HCT116 (cell line): ENCODE measurements around the gene RAB29. TPM values are rescaled to one million over a fixed set of nuclear protein-coding genes. Genes with fewer than 3 reads are reported as not detected.

ENCODE experiments used
- ATAC-seq: fragments of 200-7000 bp; cut with Tn5 transposase; 2 replicates; pipeline ENCODE4 v1.9.1; 2020; ENCODE audit warnings: mild to moderate bottlenecking, moderate library complexity
- BruUV-seq: library from RNA; stranded (reverse); fragments of 400-500 nt; replicated peaks from 2 replicates; lab custom pipeline; 2021; lab: Mats Ljungman, UMichigan
- CTCF ChIA-PET: fragments of 300-600 bp; sonication (Branson Sonifier 250); formaldehyde crosslinking; loops from one replicate; lab custom pipeline; 2021; ENCODE audit warnings: antibody characterized with exemption; lab: Charles Lee
- POLR2A ChIA-PET: fragments of 300-600, 350-600 bp; sonication (Branson Sonifier 250); formaldehyde crosslinking; loops from one replicate; lab custom pipeline; 2021; ENCODE audit warnings: antibody characterized with exemption; lab: Charles Lee
- RAD21 ChIA-PET, 2 experiments: fragments of 300-600 bp; sonication (Branson Sonifier 250); formaldehyde crosslinking; loops; one replicate each; lab custom pipeline; 2023; ENCODE audit warnings: low total read pairs in 2 of 2; ENCODE audit not compliant: uncharacterized antibody in 2 of 2, unreplicated experiment in 2 of 2, low non-redundant PET in 1 of 2; lab: Charles Lee
- DNase-seq: peaks from one replicate; pipeline ENCODE4 v3.0.0-alpha.2; 2010; ENCODE audit warnings: low read depth, low spot score
- H2AFZ ChIP-seq: fragments of 200-600 bp; shearing (Covaris generic), sonication (generic); 2 replicates; pipeline ENCODE4 v1.6.1; 2017; ENCODE audit warnings: low read depth, mixed run types, mixed read lengths, antibody characterized with exemption, low read length; ENCODE audit not compliant: poor library complexity, severe bottlenecking
- H3K27ac ChIP-seq: 2 replicates; pipeline ENCODE4 v1.5.1; 2012; ENCODE audit warnings: low read depth, low read length
- H3K27me3 ChIP-seq: fragments of 200-600 bp; sonication (generic); 2 replicates; pipeline ENCODE4 v1.6.1; 2016; ENCODE audit warnings: mixed run types, low read length, mixed read lengths; ENCODE audit not compliant: insufficient read depth
- H3K36me3 ChIP-seq, 2 experiments: fragments of 200-500 bp in 1 of 2; fragments of 200-600 bp in 1 of 2; sonication (Bioruptor generic) in 1 of 2; sonication (generic) in 1 of 2; 2 replicates each; pipeline versions ENCODE4 v1.5.1 to v1.6.1; 2014 to 2016; ENCODE audit warnings: low read length in 2 of 2, inconsistent platforms in 1 of 2, mixed read lengths in 1 of 2, mixed run types in 1 of 2; ENCODE audit not compliant: insufficient read depth in 2 of 2, control insufficient read depth in 1 of 2
- H3K4me1 ChIP-seq, 2 experiments: fragments of 200-600 bp in 1 of 2; sonication (generic) in 1 of 2; 2 replicates each; pipeline versions ENCODE4 v1.5.1 to v1.6.1; 2012 to 2017; ENCODE audit warnings: low read length in 2 of 2, inconsistent platforms in 1 of 2, mild to moderate bottlenecking in 1 of 2, mixed read lengths in 1 of 2, mixed run types in 1 of 2, moderate library complexity in 1 of 2; ENCODE audit not compliant: insufficient read depth in 2 of 2, control insufficient read depth in 1 of 2
- H3K4me2 ChIP-seq: fragments of 200-600 bp; sonication (generic); 2 replicates; pipeline ENCODE4 v1.6.1; 2017; ENCODE audit warnings: mixed run types, low read length, mixed read lengths
- H3K4me3 ChIP-seq, 2 experiments: fragments of 200-600 bp in 1 of 2; sonication (generic) in 1 of 2; replicated peaks in 1 of 2; 2 replicates each; pipeline ENCODE4 v1.5.1; 2011 to 2016; ENCODE audit warnings: low read length in 2 of 2, control low read depth in 1 of 2, low read depth in 1 of 2, mild to moderate bottlenecking in 1 of 2, mixed read lengths in 1 of 2, mixed run types in 1 of 2
- H3K79me2 ChIP-seq: fragments of 200-600 bp; sonication (generic); 2 replicates; pipeline ENCODE4 v1.6.1; 2017; ENCODE audit warnings: mild to moderate bottlenecking, mixed run types, low read length, moderate library complexity, mixed read lengths; ENCODE audit not compliant: insufficient read depth
- H3K9ac ChIP-seq: fragments of 200-600 bp; sonication (generic); 2 replicates; pipeline ENCODE4 v1.6.1; 2016; ENCODE audit warnings: low read length, mixed read lengths
- H3K9me2 ChIP-seq: fragments of 200-600 bp; sonication (generic), shearing (Covaris generic); 2 replicates; pipeline ENCODE4 v1.6.1; 2017; ENCODE audit warnings: mixed run types, mild to moderate bottlenecking, moderate library complexity; ENCODE audit not compliant: insufficient read depth
- H3K9me3 ChIP-seq, 2 experiments: fragments of 200-500 bp in 1 of 2; fragments of 200-600 bp in 1 of 2; sonication (Bioruptor generic) in 1 of 2; sonication (generic) in 1 of 2; 2 replicates each; pipeline ENCODE4 v1.6.1; 2014 to 2017; ENCODE audit warnings: low read length in 2 of 2, mixed read lengths in 2 of 2, inconsistent platforms in 1 of 2, low read depth in 1 of 2, mild to moderate bottlenecking in 1 of 2, mixed run types in 1 of 2, moderate library complexity in 1 of 2; ENCODE audit not compliant: control insufficient read depth in 1 of 2, insufficient read depth in 1 of 2
- H4K20me1 ChIP-seq: fragments of 200-600 bp; sonication (generic), shearing (Covaris generic); 2 replicates; pipeline ENCODE4 v1.6.1; 2017; ENCODE audit warnings: mixed run types, mild to moderate bottlenecking, moderate library complexity; ENCODE audit not compliant: insufficient read depth
- EGR1 ChIP-seq: IDR thresholded peaks from 2 replicates; pipeline ENCODE4 v1.6.1; 2012; ENCODE audit warnings: low read depth
- ELF1 ChIP-seq: IDR thresholded peaks from 2 replicates; pipeline ENCODE4 v1.6.1; 2012; ENCODE audit warnings: low read depth, borderline replicate concordance
- EZH2phosphoT487 ChIP-seq: fragments of 200-600 bp; IDR thresholded peaks from 2 replicates; pipeline ENCODE4 v1.6.1; 2018; ENCODE audit warnings: antibody characterized with exemption, borderline replicate concordance
- FOSL1 ChIP-seq: IDR thresholded peaks from 2 replicates; pipeline ENCODE4 v1.6.1; 2012; ENCODE audit warnings: low read depth
- JUND ChIP-seq: IDR thresholded peaks from 2 replicates; pipeline ENCODE4 v1.6.1; 2012
- POLR2A ChIP-seq: IDR thresholded peaks from 2 replicates; pipeline ENCODE4 v1.7.0; 2011; ENCODE audit warnings: borderline replicate concordance; ENCODE audit not compliant: insufficient read depth, insufficient read length; ENCODE audit errors: extremely low read depth
- POLR2AphosphoS5 ChIP-seq: IDR thresholded peaks from 2 replicates; pipeline ENCODE4 v1.6.1; 2011; ENCODE audit warnings: mild to moderate bottlenecking, low read depth, low read length, moderate library complexity
- REST ChIP-seq: IDR thresholded peaks from 2 replicates; pipeline ENCODE4 v1.6.1; 2012; ENCODE audit warnings: low read depth
- SP1 ChIP-seq: IDR thresholded peaks from 2 replicates; pipeline ENCODE4 v1.6.1; 2012; ENCODE audit warnings: low read depth
- ZBTB33 ChIP-seq: IDR thresholded peaks from 2 replicates; pipeline ENCODE4 v1.6.1; 2011; ENCODE audit warnings: mild to moderate bottlenecking, low read length, moderate library complexity; ENCODE audit not compliant: insufficient replicate concordance; ENCODE audit errors: extremely low read depth
- intact Hi-C: fragments of 100-400 bp; cut with micrococcal nuclease; formaldehyde crosslinking; loops from 2 replicates; pipeline ENCODE4 v1.10.0; 2022
- total RNA-seq: library from RNA; stranded (reverse); gene quantifications from one replicate; pipeline ENCODE4 v1.2.1, GENCODE V29; 2021; ENCODE audit not compliant: unreplicated experiment

RAB29 gene
- total RNA-seq, 1 experiment from 2014 or later = 17.7 TPM

- H3K4me3 ChIP-seq = no peak overlapping the region
- H3K9me3 ChIP-seq = no peaks in the 10 kb centered on the region
- intact Hi-C loops = no loop called here
- ChIA-PET CTCF (no interaction called here), POLR2A (interaction anchor here (1.1 kb wide), 1 partner anchor 103 kb away, joined by 3 read pairs; the partner anchor contains the start of gene ELK4), RAD21 (no interaction called here)
- H2AFZ ChIP-seq = no peak overlapping the region
- peak overlapping the region; percentile 48 for H3K4me2 ChIP-seq
- H3K4me1 ChIP-seq = peaks cover 24 to 40% of the 10 kb centered on the region in 2 experiments
- no peak for TF ChIP-seq SP1
- no peak for TF ChIP-seq JUND
- TF ChIP-seq ZBTB33 = no peak
- TF ChIP-seq EZH2phosphoT487 = no peak
- no peak for TF ChIP-seq POLR2A
- no peak for TF ChIP-seq EGR1
- no peak for TF ChIP-seq FOSL1
- TF ChIP-seq REST = no peak
- TF ChIP-seq POLR2AphosphoS5 = no peak
- TF ChIP-seq ELF1 = no peak
- H3K27me3 ChIP-seq = no peaks in the 10 kb centered on the region
- ATAC-seq (no peak), DNase-seq (no peak)
- no peaks in the 10 kb centered on the region; a peak in 1 of 4 replicates for H3K36me3 ChIP-seq
- 0 out of 2 replicates have a peak, but pooled peaks cover 12% of the 10 kb centered on the region for H4K20me1 ChIP-seq
- no peak overlapping the region for H3K9ac ChIP-seq
- H3K79me2 ChIP-seq = peaks cover 100% of the 10 kb centered on the region
- no peaks in the 10 kb centered on the region for H3K9me2 ChIP-seq
- H3K27ac ChIP-seq = no peak overlapping the region
- no TSS peak for BruUV-seq
These were observed 40.1 kb downstream of the RAB29 start for GRCh38 chr1:205735218-205735617.
